H9 (cell line): Measurements from ENCODE around the gene CCDC92B. TPM values are rescaled to one million over a fixed set of nuclear protein-coding genes. Genes with fewer than 3 reads are reported as not detected.

ENCODE experiments used
- DNase-seq: peaks from one replicate; pipeline ENCODE4 v3.0.0-alpha.2; 2017
- H2AFZ ChIP-seq: one replicate; pipeline ENCODE4 v1.6.1; 2013; ENCODE audit warnings: mild to moderate bottlenecking, low read length, control low read depth, moderate library complexity
- H2AK5ac ChIP-seq: 2 replicates; pipeline ENCODE4 v1.6.1; 2013; ENCODE audit warnings: low read length, control low read depth, mixed read lengths; ENCODE audit not compliant: insufficient read length
- H2BK120ac ChIP-seq: one replicate; pipeline ENCODE4 v1.6.1; 2013; ENCODE audit warnings: low read depth, mild to moderate bottlenecking, low read length, control low read depth, inconsistent platforms; ENCODE audit not compliant: poor library complexity, severe bottlenecking
- H2BK12ac ChIP-seq: 2 replicates; pipeline ENCODE4 v1.6.1; 2013; ENCODE audit warnings: low read length, control low read depth, mixed read lengths, low read depth; ENCODE audit not compliant: insufficient read length
- H2BK15ac ChIP-seq: 2 replicates; pipeline ENCODE4 v1.6.1; 2013; ENCODE audit warnings: low read depth, low read length, control low read depth
- H2BK20ac ChIP-seq: one replicate; pipeline ENCODE4 v1.6.1; 2013; ENCODE audit warnings: low read depth, mild to moderate bottlenecking, low read length, control low read depth, inconsistent platforms; ENCODE audit not compliant: poor library complexity, severe bottlenecking
- H2BK5ac ChIP-seq: 2 replicates; pipeline ENCODE4 v1.6.1; 2013; ENCODE audit warnings: low read length, control low read depth, mixed read lengths; ENCODE audit not compliant: insufficient read length
- H3K14ac ChIP-seq: 2 replicates; pipeline ENCODE4 v1.6.1; 2013; ENCODE audit warnings: low read length, control low read depth; ENCODE audit not compliant: insufficient read depth
- H3K18ac ChIP-seq: 2 replicates; pipeline ENCODE4 v1.6.1; 2013; ENCODE audit warnings: low read depth, mild to moderate bottlenecking, mixed read lengths, low read length, control low read depth; ENCODE audit not compliant: insufficient read length
- H3K23ac ChIP-seq: 2 replicates; pipeline ENCODE4 v1.6.1; 2013; ENCODE audit warnings: low read length, control low read depth, mixed read lengths, low read depth; ENCODE audit not compliant: insufficient read length
- H3K23me2 ChIP-seq: 2 replicates; pipeline ENCODE4 v1.6.1; 2013; ENCODE audit warnings: low read depth, mild to moderate bottlenecking, mixed read lengths, low read length, control low read depth; ENCODE audit not compliant: insufficient read length, poor library complexity, severe bottlenecking
- H3K27ac ChIP-seq: 2 replicates; pipeline ENCODE4 v1.5.1; 2013; ENCODE audit warnings: low read length, control low read depth, mixed read lengths, low read depth; ENCODE audit not compliant: insufficient read length
- H3K27me3 ChIP-seq: 2 replicates; pipeline ENCODE4 v1.6.1; 2013; ENCODE audit warnings: low read length, control low read depth, inconsistent platforms; ENCODE audit not compliant: insufficient read depth
- H3K4ac ChIP-seq: 2 replicates; pipeline ENCODE4 v1.6.1; 2013; ENCODE audit warnings: low read depth, mild to moderate bottlenecking, control low read depth, inconsistent platforms, low read length, moderate library complexity
- H3K4me1 ChIP-seq: 2 replicates; pipeline ENCODE4 v1.6.1; 2013; ENCODE audit warnings: low read length, control low read depth, inconsistent platforms; ENCODE audit not compliant: insufficient read depth
- H3K4me2 ChIP-seq: 2 replicates; pipeline ENCODE4 v1.6.1; 2013; ENCODE audit warnings: low read length, control low read depth, mixed read lengths; ENCODE audit not compliant: insufficient read length, insufficient read depth
- H3K56ac ChIP-seq: 2 replicates; pipeline ENCODE4 v1.6.1; 2013; ENCODE audit warnings: low read depth, mild to moderate bottlenecking, mixed read lengths, low read length, control low read depth; ENCODE audit not compliant: insufficient read length
- H3K79me1 ChIP-seq: 2 replicates; pipeline ENCODE4 v1.6.1; 2013; ENCODE audit warnings: low read depth, mild to moderate bottlenecking, moderate library complexity, low read length, control low read depth, inconsistent platforms; ENCODE audit not compliant: insufficient read depth, poor library complexity, severe bottlenecking
- H3K79me2 ChIP-seq: 2 replicates; pipeline ENCODE4 v1.6.1; 2013; ENCODE audit warnings: low read length, control low read depth, inconsistent platforms; ENCODE audit not compliant: insufficient read depth
- H3K9ac ChIP-seq: 2 replicates; pipeline ENCODE4 v1.6.1; 2013; ENCODE audit warnings: low read length, control low read depth, mixed read lengths; ENCODE audit not compliant: insufficient read length; ENCODE audit errors: extremely low read depth
- H3K9me3 ChIP-seq: one replicate; pipeline ENCODE4 v1.6.1; 2013; ENCODE audit warnings: low read depth, low read length, inconsistent platforms; ENCODE audit not compliant: control insufficient read depth
- H3T11ph ChIP-seq: one replicate; pipeline ENCODE4 v1.6.1; 2013; ENCODE audit warnings: mild to moderate bottlenecking, low read length, control low read depth, inconsistent platforms
- H4K20me1 ChIP-seq: one replicate; pipeline ENCODE4 v1.6.1; 2013; ENCODE audit not compliant: control insufficient read depth, insufficient read length, insufficient read depth
- H4K5ac ChIP-seq: 2 replicates; pipeline ENCODE4 v1.6.1; 2013; ENCODE audit warnings: low read depth, mild to moderate bottlenecking, mixed read lengths, low read length, control low read depth; ENCODE audit not compliant: insufficient read length
- H4K8ac ChIP-seq: replicated peaks from 2 replicates; pipeline ENCODE4 v1.6.1; 2013; ENCODE audit warnings: low read length, control low read depth, mixed read lengths, low read depth; ENCODE audit not compliant: insufficient read length
- H4K91ac ChIP-seq: 2 replicates; pipeline ENCODE4 v1.6.1; 2013; ENCODE audit warnings: low read depth, mild to moderate bottlenecking, moderate library complexity, mixed read lengths, low read length, control low read depth; ENCODE audit not compliant: insufficient read length
- H3K27ac Mint-ChIP-seq, 3 experiments: 2 replicates in 2 of 3; 3 replicates in 1 of 3; pipeline ENCODE4 v1.8.0; 2020 to 2021; ENCODE audit warnings: mixed read lengths in 3 of 3, mild to moderate bottlenecking in 1 of 3, moderate library complexity in 1 of 3
- H3K27me3 Mint-ChIP-seq: 2 replicates; pipeline ENCODE4 v1.8.0; 2021; ENCODE audit warnings: low read depth, mild to moderate bottlenecking, moderate library complexity, mixed read lengths
- H3K36me3 Mint-ChIP-seq, 3 experiments: 2 replicates in 2 of 3; 3 replicates in 1 of 3; pipeline ENCODE4 v1.8.0; 2020 to 2021; ENCODE audit warnings: low read depth in 3 of 3, mixed read lengths in 3 of 3; ENCODE audit not compliant: insufficient read depth in 1 of 3
- H3K4me1 Mint-ChIP-seq, 2 experiments: 2 replicates each; pipeline ENCODE4 v1.8.0; 2020; ENCODE audit warnings: mixed read lengths in 2 of 2
- H3K4me3 Mint-ChIP-seq, 2 experiments: 2 replicates in 1 of 2; 3 replicates in 1 of 2; pipeline ENCODE4 v1.8.0; 2020 to 2021; ENCODE audit warnings: mild to moderate bottlenecking in 2 of 2, mixed read lengths in 2 of 2, moderate library complexity in 1 of 2
- H3K9me3 Mint-ChIP-seq, 2 experiments: 2 replicates in 1 of 2; 3 replicates in 1 of 2; pipeline ENCODE4 v1.8.0; 2020; ENCODE audit warnings: mild to moderate bottlenecking in 2 of 2, mixed read lengths in 2 of 2, moderate library complexity in 1 of 2
- CTCF ChIP-seq: fragments of 200-600 bp; sonication (generic); conservative IDR thresholded peaks from 3 replicates; pipeline ENCODE4 v1.8.0; 2021; ENCODE audit warnings: antibody characterized with exemption, mild to moderate bottlenecking
- WGBS: extraction: QIAGEN DNeasy Blood & Tissue Kit; methylation state at CpG from one replicate; pipeline ENCODE4 v1.1.7; 2013; ENCODE audit warnings: missing lambda C conversion rate, low lambda C conversion rate, mixed read lengths; ENCODE audit not compliant: insufficient read length; ENCODE audit errors: extremely low coverage; 5-methylcytosine and 5-hydroxymethylcytosine counted together
- total RNA-seq: library from RNA; stranded (reverse); gene quantifications from 2 replicates; pipeline ENCODE4 v1.2.1, GENCODE V29; 2021

The CCDC92B gene
- total RNA-seq, 1 experiment from 2014 or later, result 8.0 TPM

- Histone ChIP-seq H3K9me3 (no peaks in the 10 kb centered on the region), H3K23me2 (peaks cover 10% of the 10 kb centered on the region), H4K20me1 (no peaks in the 10 kb centered on the region), H2BK12ac (no peak overlapping the region), H2AK5ac (no peak overlapping the region), H2BK15ac (no peak overlapping the region), H3K23ac (no peak overlapping the region), H3K79me1 (no peaks in the 10 kb centered on the region), H3K27ac (no peak overlapping the region), H2AFZ (no peak overlapping the region), H3K9ac (no peak overlapping the region), H4K5ac (no peak overlapping the region), H2BK120ac (no peak overlapping the region), H2BK20ac (no peak overlapping the region), H3K18ac (no peak overlapping the region), H4K8ac (no peak overlapping the region), H3K4me1 (peaks cover 4% of the 10 kb centered on the region; the same call in 1 of the 2 replicates), H3K4me2 (no peak overlapping the region), H3K56ac (no peak overlapping the region), H3K79me2 (peaks cover 17% of the 10 kb centered on the region; the same call in 1 of the 2 replicates), H3T11ph (no peak overlapping the region), H3K4ac (no peak overlapping the region), H4K91ac (no peak overlapping the region), H2BK5ac (no peak overlapping the region), H3K14ac (no peak overlapping the region; the same call in 1 of the 2 replicates), H3K27me3 (no peaks in the 10 kb centered on the region; the same call in 1 of the 2 replicates)
- H3K27me3 Mint-ChIP-seq, result peaks cover 8% of the 10 kb centered on the region; the same call in 1 of the 2 replicates
- no peak overlapping the region for H3K27ac Mint-ChIP-seq
- WGBS, result no CpG with 5 or more reads among the region's 21 CpGs
- no peak overlapping the region for H3K4me3 Mint-ChIP-seq
- H3K9me3 Mint-ChIP-seq, result no peaks in the 10 kb centered on the region; a peak in 1 of 5 replicates
- no peak for TF ChIP-seq CTCF
- peaks cover 0 to 26% (median 7%) of the 10 kb centered on the region in 3 experiments; a peak in 5 of 7 replicates for H3K36me3 Mint-ChIP-seq
- no peak for DNase-seq
- peaks cover 40 to 53% of the 10 kb centered on the region in 2 experiments for H3K4me1 Mint-ChIP-seq
Observed at GRCh38 chr17:2706911-2707510, 42.4 kb downstream of the CCDC92B start.
